Loucy (cell line): ENCODE measurements around the gene CDKN1A.

ENCODE experiments used
- EZH2phosphoT487 ChIP-seq: fragments of 200-600 bp; IDR thresholded peaks from 2 replicates; pipeline ENCODE4 v1.6.1; 2018; ENCODE audit warnings: antibody characterized with exemption, mild to moderate bottlenecking, moderate library complexity, borderline replicate concordance
- TF ChIP-seq, protein P1 (sequence below): fragments of 200-600 bp; sonication (generic); conservative IDR thresholded peaks from 2 replicates; pipeline ENCODE4 v1.5.1; 2014; ENCODE audit warnings: mild to moderate bottlenecking, antibody characterized with exemption, low read length

DNA sequence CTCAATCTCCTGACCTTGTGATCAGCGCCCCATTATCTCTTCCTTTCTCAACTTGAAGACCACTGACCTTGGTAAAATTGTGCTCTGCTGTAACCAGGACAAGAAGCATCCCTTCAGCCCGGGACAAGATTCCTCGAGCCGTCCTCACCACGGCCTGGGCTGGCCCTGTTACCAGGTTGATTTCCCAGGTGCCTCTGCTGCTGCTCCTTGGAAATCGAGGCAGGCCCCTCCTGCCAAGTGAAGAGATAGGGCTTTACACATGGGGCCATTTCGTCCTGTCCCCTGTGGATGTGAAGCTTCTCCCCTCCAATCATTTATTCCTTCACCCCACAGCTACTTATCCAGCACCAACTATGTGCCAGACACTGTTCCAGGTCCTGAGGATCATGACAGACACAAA is 40.6 kb downstream of the CDKN1A start:
- TF ChIP-seq, protein P1, sequence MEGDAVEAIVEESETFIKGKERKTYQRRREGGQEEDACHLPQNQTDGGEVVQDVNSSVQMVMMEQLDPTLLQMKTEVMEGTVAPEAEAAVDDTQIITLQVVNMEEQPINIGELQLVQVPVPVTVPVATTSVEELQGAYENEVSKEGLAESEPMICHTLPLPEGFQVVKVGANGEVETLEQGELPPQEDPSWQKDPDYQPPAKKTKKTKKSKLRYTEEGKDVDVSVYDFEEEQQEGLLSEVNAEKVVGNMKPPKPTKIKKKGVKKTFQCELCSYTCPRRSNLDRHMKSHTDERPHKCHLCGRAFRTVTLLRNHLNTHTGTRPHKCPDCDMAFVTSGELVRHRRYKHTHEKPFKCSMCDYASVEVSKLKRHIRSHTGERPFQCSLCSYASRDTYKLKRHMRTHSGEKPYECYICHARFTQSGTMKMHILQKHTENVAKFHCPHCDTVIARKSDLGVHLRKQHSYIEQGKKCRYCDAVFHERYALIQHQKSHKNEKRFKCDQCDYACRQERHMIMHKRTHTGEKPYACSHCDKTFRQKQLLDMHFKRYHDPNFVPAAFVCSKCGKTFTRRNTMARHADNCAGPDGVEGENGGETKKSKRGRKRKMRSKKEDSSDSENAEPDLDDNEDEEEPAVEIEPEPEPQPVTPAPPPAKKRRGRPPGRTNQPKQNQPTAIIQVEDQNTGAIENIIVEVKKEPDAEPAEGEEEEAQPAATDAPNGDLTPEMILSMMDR, result no peak
- no peak for TF ChIP-seq EZH2phosphoT487
